Measurements from ENCODE around the gene SLC26A3.
"Not testable (repeated sequence)": the region's sequence is repeated elsewhere in the genome, so short reads cannot be mapped to it uniquely, and the experiment has no call there.

SLC26A3 gene

GRCh38 chr7:107803009-107803610 lies at the start of gene SLC26A3:
Gene SLC26A3, minus strand, starts transcription at chr7:107803223. Its CDS starts 8,714 bp downstream, at chr7:107794509.
- no peak for DNase-seq (ENCODE audit: low read depth, low spot score)

DNA sequence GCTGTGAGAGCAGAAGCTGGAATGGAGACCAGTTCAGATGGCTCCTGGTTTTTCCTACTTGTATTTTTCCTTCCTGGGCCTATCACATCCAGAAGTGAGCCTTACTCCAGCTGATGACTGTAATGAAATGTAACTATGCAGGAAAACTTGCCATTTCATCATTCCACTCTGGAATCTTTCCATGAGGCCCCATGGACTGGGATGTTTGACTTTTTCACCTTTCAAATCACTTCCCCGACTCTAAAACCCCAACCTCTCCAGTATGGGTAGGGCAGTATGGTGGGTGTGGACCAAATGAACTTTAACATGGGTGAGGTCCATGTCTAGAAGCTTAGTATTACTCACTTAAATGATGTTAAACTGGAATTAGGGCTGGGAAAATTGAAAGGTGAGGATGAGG lies 47.6 kb upstream of the SLC26A3 start:
- DNase-seq (ENCODE audit: low read depth, low spot score): no peak

GRCh38 chr7:107850216-107850615 lies 47.2 kb upstream of the SLC26A3 start:
- DNase-seq (ENCODE audit: low read depth, low spot score): no peak

- not testable (repeated sequence) for DNase-seq (ENCODE audit: low read depth, low spot score)
Measured at GRCh38 chr7:107848211-107848610, 45.2 kb upstream of the SLC26A3 start.

GRCh38 chr7:107847836-107848175 lies 44.8 kb upstream of the SLC26A3 start:
- DNase-seq (ENCODE audit: low read depth, low spot score): not testable (repeated sequence)

DNA sequence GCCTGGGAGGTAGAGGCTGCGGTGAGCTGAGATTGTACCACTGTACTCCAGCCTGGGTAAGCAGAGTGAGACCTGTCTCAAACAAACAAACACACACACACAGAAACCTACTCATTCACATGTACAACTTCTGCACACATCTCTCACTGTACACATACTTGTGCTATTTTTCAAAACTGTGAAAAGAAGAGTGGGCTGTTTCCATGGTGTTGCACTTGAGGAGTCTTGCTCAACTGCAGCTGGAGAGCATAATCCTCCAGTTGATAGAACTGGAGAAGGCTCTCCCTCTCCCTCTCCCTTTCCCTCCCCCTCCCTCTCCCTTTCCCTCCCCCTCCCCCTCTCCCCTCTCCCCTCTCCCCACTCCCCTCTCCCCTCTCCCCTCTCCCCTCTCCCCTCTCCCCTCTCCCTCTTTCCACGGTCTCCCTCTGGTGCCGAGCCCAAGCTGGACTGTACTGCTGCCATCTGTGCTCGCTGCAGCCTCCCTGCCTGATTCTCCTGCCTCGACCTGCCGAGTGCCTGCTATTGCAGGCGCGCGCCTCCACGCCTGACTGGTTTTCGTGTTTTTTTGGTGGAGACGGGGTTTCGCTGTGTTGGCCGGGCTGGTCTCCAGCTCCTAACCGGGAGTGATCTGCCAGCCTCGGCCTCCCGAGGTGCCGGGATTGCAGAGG lies 44.3 kb upstream of the SLC26A3 start:
- no peak for DNase-seq (ENCODE audit: low read depth, low spot score)

- no peak for DNase-seq (ENCODE audit: low read depth, low spot score)
Measured at GRCh38 chr7:107846324-107846723, 43.3 kb upstream of the SLC26A3 start.

DNA sequence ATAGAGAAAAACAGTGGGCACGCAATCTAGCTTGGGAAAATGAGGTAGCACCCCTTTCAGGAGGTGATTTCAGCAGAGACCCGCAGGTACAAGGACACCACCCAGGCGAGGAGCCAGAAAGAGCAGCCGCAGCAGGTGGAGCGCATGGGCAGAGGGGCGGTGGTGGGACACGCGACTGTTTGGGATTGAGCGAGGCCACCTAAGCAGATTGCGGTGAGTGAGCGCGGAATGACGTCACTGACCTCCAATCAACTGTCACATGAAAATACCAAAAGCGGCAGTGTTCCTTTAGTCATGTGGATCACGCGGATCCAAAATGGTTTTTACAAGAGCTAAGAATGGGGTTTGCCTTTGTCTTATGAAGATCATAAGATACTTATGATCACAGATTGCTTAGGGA lies 40.2 kb upstream of the SLC26A3 start:
- no peak for DNase-seq (ENCODE audit: low read depth, low spot score)

DNA sequence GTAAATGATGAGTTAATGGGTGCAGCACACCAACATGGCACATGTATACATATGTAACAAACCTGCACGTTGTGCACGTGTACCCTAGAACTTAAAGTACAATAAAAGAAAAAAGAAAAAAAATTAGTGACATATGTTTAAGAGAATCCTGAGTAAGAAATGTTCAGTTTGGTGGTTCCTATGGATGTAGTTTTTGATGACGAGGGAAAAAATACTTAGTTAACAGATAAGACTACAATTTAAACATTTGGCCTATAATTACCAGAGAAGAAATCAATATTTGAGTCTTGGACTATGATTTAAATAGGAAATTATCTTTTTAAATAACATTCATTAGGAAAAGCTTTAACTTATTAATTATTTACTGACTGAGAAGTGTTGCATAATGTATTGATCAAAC lies 39.2 kb upstream of the SLC26A3 start:
- no peak for DNase-seq (ENCODE audit: low read depth, low spot score)

DNA sequence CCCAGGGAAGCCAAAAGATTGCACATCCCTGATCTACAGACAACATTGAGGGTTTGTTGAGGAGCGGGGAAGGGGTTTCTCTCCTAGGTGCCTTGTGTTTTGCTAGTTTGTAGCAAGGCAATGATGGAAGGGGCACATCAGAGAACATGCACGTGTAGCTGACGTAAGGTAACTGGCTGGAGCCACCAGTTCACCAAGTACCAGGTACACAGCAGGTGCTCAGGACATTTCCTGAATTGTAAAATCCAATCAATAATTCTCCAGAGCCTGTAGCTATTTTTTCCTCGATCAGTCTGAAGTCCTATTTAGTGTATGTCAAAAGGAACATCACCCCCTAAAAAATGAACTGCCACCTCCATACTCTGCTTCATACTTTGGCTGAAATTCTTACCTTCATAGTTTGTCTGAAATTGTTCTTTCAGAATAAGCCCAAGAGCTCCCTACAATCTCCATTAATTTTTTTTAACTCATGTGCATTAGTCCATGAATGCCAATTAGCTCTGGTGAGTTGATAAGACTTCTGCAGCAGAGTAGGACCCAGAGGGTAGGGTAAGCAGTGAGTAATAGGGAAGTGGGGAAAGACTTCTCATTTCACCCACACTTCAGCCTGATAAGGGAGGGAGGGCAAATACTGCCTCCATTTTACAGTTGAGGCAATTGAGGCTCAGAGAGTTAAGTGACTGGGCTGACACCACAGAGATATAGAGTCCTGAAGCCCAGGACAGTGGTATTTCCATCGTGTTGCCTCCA lies 36.0 kb upstream of the SLC26A3 start:
- no peak for DNase-seq (ENCODE audit: low read depth, low spot score)

DNA sequence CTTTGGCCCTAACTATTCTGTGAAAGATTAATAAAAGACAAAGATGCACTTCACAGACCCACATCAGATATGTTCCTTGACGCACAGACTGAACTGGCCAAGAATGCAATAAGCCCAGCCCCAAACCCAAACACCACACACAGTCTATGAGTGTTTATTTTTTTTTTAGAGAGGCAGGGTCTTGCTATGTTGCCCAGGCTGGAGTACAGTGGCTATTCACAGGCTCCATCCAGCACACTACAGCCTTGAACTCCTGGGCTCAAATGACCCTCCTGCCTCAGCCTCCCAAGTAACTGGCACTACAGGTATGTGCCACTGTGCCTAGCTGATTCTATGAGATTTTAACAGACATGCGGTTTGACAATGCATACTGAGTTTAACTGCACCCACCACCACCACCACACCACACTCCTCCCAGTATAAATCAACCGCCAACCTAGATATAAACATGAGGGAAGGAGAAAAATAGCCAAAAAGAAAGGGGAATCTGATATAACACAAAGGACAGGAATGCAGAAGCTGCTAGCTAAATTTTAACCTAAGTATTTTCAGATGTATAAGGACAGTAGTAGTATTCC lies 35.1 kb upstream of the SLC26A3 start:
- no peak for DNase-seq (ENCODE audit: low read depth, low spot score)

- DNase-seq (ENCODE audit: low read depth, low spot score): no peak
Measured at GRCh38 chr7:107837145-107837512, 34.1 kb upstream of the SLC26A3 start.

- DNase-seq (ENCODE audit: low read depth, low spot score): no peak
Measured at GRCh38 chr7:107836237-107837144, 33.5 kb upstream of the SLC26A3 start.

GRCh38 chr7:107834401-107834800 lies 31.4 kb upstream of the SLC26A3 start:
- DNase-seq (ENCODE audit: low read depth, low spot score): no peak

DNA sequence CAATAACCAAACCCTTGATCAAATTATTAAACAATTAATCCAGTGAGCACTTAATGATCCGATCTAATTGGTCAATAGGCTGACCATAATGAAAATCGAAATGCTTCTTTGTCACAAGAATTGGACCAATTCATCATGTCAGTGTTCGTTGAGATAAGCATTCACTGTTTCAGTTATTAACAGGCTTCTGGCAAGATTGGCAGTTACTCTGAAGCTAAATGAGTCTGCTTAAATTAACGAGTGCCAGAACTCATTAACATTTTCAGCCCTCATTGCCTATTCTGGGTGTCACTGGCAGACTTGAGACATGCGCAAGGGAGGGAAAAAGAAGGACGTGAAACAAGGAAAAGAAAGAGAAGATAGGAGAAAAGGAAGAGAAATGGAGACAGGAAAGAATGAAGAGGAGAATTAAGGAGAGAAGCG lies 30.7 kb upstream of the SLC26A3 start:
- no peak for DNase-seq (ENCODE audit: low read depth, low spot score)

DNA sequence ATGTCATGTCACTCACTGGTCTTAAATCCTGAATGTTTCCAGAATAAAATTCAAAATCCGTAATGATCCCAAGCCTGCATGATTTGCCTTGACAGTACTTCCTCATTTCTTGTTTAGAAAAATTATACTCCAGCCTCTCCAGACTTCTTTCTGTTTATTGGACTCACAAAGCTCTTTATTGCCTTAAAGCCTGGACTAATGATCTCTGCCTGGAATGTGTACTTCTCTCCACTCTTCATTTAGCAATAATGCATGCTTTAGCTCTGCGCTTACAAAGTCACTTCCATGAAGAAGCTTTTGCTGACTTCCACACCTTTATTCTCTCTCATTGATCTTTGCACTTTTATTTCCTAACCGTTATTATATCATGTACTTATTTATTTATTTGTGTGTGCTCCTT lies 27.4 kb upstream of the SLC26A3 start:
- DNase-seq (ENCODE audit: low read depth, low spot score): no peak

DNA sequence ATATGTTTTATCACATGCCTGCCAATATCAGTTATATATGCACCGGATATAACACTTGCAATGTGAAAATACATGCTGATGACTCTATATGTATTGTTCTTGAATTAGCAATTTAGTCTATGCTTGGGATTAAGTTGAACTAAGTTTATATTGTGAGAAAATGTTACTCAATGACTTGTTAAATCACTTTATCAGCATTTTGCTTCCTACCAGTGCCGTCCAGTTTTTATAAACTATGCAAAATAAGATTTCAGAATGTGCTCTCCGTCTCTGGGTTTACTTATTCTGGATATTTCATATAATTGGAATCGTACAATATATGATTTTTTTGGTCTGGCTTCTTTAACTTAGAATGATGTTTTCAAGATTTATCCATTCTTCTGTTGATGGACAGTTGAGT lies 25.5 kb upstream of the SLC26A3 start:
- DNase-seq (ENCODE audit: low read depth, low spot score): no peak

DNA sequence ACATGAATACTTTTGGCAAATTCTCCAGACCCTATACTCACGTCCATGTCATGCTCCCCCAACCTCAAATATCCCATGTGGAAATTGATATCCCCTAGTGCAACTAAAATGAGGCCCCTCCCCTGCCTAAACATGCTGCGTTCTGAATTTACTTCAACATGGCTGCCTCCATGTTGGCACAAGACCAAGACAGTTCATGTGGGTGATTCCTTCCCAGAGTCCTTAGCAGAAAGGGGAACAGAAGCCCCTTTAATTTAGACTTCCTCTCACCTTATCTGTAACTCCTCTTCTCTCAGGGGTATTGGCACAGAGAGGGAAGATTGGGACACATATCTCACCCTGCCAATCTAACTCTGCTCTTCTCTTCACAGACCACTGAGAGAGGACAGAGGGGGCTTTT lies 24.5 kb upstream of the SLC26A3 start:
- no peak for DNase-seq (ENCODE audit: low read depth, low spot score)

- no peak for DNase-seq (ENCODE audit: low read depth, low spot score)
Measured at GRCh38 chr7:107826451-107826850, 23.4 kb upstream of the SLC26A3 start.

DNA sequence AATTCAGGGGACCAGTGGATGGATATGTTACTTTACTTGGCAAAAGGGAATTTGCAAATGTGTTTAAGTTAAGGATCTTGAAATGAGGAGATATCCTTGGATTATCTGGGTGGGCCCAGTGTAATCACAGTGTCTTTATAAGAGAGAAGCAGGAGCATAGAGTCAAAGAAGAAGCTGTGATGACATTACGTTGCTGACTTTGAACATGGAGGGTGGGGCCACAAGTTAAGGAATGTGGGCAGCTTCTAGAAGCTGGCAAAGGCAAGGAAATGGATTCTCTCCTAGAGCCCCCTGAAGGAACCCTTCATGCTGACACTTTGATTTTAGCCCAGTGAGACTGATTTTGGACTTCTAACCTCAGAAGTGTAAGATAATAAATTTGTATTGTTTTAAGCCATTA lies 21.8 kb upstream of the SLC26A3 start:
- no peak for DNase-seq (ENCODE audit: low read depth, low spot score)

GRCh38 chr7:107818622-107819021 lies 15.6 kb upstream of the SLC26A3 start:
- DNase-seq (ENCODE audit: low read depth, low spot score): no peak
